HG02642 (cell line): ENCODE data around the gene ZNF678.
"Not testable (repeated sequence)": the region's sequence is repeated elsewhere in the genome, so short reads cannot be mapped to it uniquely, and the experiment has no call there.

ENCODE experiments used
- ATAC-seq: cut with Tn5 transposase; IDR thresholded peaks from one replicate; pipeline ENCODE4 v1.9.1; 2021; ENCODE audit warnings: mild to moderate bottlenecking; ENCODE audit not compliant: unreplicated experiment, poor library complexity

Gene ZNF678

GRCh38 chr1:227707846-227708245, 144.5 kb downstream of the ZNF678 start:
- no peak for ATAC-seq

- ATAC-seq: no peak
Measured at GRCh38 chr1:227709451-227709850, 146.1 kb downstream of the ZNF678 start.

- ATAC-seq: not testable (repeated sequence)
Measured at GRCh38 chr1:227710474-227710873, 147.1 kb downstream of the ZNF678 start.

GRCh38 chr1:227712648-227713047, 149.3 kb downstream of the ZNF678 start:
- ATAC-seq: no peak

GRCh38 chr1:227718932-227719331, 155.6 kb downstream of the ZNF678 start:
- no peak for ATAC-seq

GRCh38 chr1:227723474-227723873, 160.1 kb downstream of the ZNF678 start:
- ATAC-seq: no peak

GRCh38 chr1:227725046-227725445, 161.7 kb downstream of the ZNF678 start:
- ATAC-seq: no peak

GRCh38 chr1:227726318-227726717, 163.0 kb downstream of the ZNF678 start:
- ATAC-seq: no peak
